ENCODE measurements around the gene PLB1. TPM values are rescaled to one million over a fixed set of nuclear protein-coding genes. Genes with fewer than 3 reads are reported as not detected.

Gene PLB1
- total and polyA plus RNA-seq, 8 donors: 0.45 to 18.8 (median 3.4) TPM

- no peaks in the 10 kb centered on the region for H3K4me1 ChIP-seq
- DNase-seq: no peak
- WGBS, 5 donors: 76 to 86% (median 79%) methylated on average over 3 of the region's 3 CpGs
- H3K27ac ChIP-seq: no peak overlapping the region
- no peak overlapping the region for H3K4me3 ChIP-seq
- no peak for TF ChIP-seq EP300 (IDR thresholded peaks at IDR 0.05)
- TF ChIP-seq POLR2A (IDR thresholded peaks at IDR 0.05): no peak
- no peak for TF ChIP-seq CTCF (IDR thresholded peaks at IDR 0.05)
- no peak for TF ChIP-seq POLR2AphosphoS5 (IDR thresholded peaks at IDR 0.05)
- H3K36me3 ChIP-seq: no peaks in the 10 kb centered on the region
- peaks cover 0 to 10% (median 0%) of the 10 kb centered on the region in 3 donors for H3K27me3 ChIP-seq
- intact Hi-C loops (cut with DNase I; ENCODE audit: low total_unique reads): no loop called here
- H3K9me3 ChIP-seq: no peaks in the 10 kb centered on the region
These were observed 34.9 kb downstream of the PLB1 start for GRCh38 chr2:28530782-28531181.

GRCh38 chr2:28532399-28532798, 36.5 kb downstream of the PLB1 start:
- H3K4me1 ChIP-seq: no peaks in the 10 kb centered on the region
- WGBS, 5 donors: 35 to 62% (median 43%) methylated on average over 5 of the region's 5 CpGs

GRCh38 chr2:28533044-28533680, 37.3 kb downstream of the PLB1 start:
- Histone ChIP-seq H3K27ac (no peak overlapping the region), H3K27me3 (peaks cover 0 to 6% (median 0%) of the 10 kb centered on the region in 3 donors), H3K4me3 (no peak overlapping the region), H3K36me3 (no peaks in the 10 kb centered on the region), H3K9me3 (no peaks in the 10 kb centered on the region), H3K4me1 (no peaks in the 10 kb centered on the region)
- DNase-seq: no peak
- 84 to 89% (median 86%) methylated on average over 6 of the region's 6 CpGs for WGBS, 5 donors
- no peak for TF ChIP-seq CTCF (IDR thresholded peaks at IDR 0.05)
- no peak for TF ChIP-seq POLR2AphosphoS5 (IDR thresholded peaks at IDR 0.05)
- TF ChIP-seq POLR2A (IDR thresholded peaks at IDR 0.05): no peak
- no peak for TF ChIP-seq EP300 (IDR thresholded peaks at IDR 0.05)
- intact Hi-C loops (cut with DNase I; ENCODE audit: low total_unique reads): no loop called here

More at GRCh38 chr2:28532399-28532798, 36.5 kb downstream of the PLB1 start:
- Histone ChIP-seq H3K4me3 (no peak overlapping the region), H3K36me3 (no peaks in the 10 kb centered on the region), H3K27ac (no peak overlapping the region), H3K27me3 (peaks cover 0 to 6% (median 0%) of the 10 kb centered on the region in 3 donors), H3K9me3 (no peaks in the 10 kb centered on the region)
- TF ChIP-seq POLR2AphosphoS5 (IDR thresholded peaks at IDR 0.05): no peak
- no peak for TF ChIP-seq POLR2A (IDR thresholded peaks at IDR 0.05)
- no peak for DNase-seq
- intact Hi-C loops (cut with DNase I; ENCODE audit: low total_unique reads): no loop called here

GRCh38 chr2:28534817-28535216, 39.0 kb downstream of the PLB1 start:
- no peak for DNase-seq
- H3K9me3 ChIP-seq: no peaks in the 10 kb centered on the region
- WGBS, 5 donors: 70 to 98% (median 95%) methylated on average over 2 of the region's 2 CpGs
- no peak overlapping the region for H3K27ac ChIP-seq
- no peak for TF ChIP-seq EP300 (IDR thresholded peaks at IDR 0.05)
- no peak for TF ChIP-seq POLR2AphosphoS5 (IDR thresholded peaks at IDR 0.05)
- no peak for TF ChIP-seq CTCF (IDR thresholded peaks at IDR 0.05)
- TF ChIP-seq POLR2A (IDR thresholded peaks at IDR 0.05): no peak
- H3K4me1 ChIP-seq: no peaks in the 10 kb centered on the region
- intact Hi-C loops (cut with DNase I; ENCODE audit: low total_unique reads): no loop called here
- H3K27me3 ChIP-seq: peaks cover 0 to 8% (median 0%) of the 10 kb centered on the region in 3 donors
- H3K4me3 ChIP-seq: no peak overlapping the region
- no peaks in the 10 kb centered on the region for H3K36me3 ChIP-seq

- H3K9me3 ChIP-seq: no peaks in the 10 kb centered on the region
- TF ChIP-seq POLR2A (IDR thresholded peaks at IDR 0.05) (no peak), EP300 (IDR thresholded peaks at IDR 0.05) (no peak), POLR2AphosphoS5 (IDR thresholded peaks at IDR 0.05) (no peak)
- no peaks in the 10 kb centered on the region for H3K36me3 ChIP-seq
- H3K4me1 ChIP-seq: no peaks in the 10 kb centered on the region
- DNase-seq: no peak
- peaks cover 0 to 9% (median 0%) of the 10 kb centered on the region in 3 donors for H3K27me3 ChIP-seq
- no peak overlapping the region for H3K4me3 ChIP-seq
- 91 to 97% (median 94%) methylated on average over 8 to 9 of the region's 9 CpGs for whole genome bisulfite sequencing, 5 donors
- no peak overlapping the region for H3K27ac ChIP-seq
- intact Hi-C loops (cut with DNase I; ENCODE audit: low total_unique reads): no loop called here
These were observed 42.3 kb downstream of the PLB1 start for GRCh38 chr2:28538134-28538533.

All from stomach (tissue), 9 donors.